ENCODE measurements around the gene TMEM43. TPM values are rescaled to one million over a fixed set of nuclear protein-coding genes. Genes with fewer than 3 reads are reported as not detected.

The TMEM43 gene
- total RNA-seq, 1 experiment from 2014 or later = 36.7 TPM

DNA sequence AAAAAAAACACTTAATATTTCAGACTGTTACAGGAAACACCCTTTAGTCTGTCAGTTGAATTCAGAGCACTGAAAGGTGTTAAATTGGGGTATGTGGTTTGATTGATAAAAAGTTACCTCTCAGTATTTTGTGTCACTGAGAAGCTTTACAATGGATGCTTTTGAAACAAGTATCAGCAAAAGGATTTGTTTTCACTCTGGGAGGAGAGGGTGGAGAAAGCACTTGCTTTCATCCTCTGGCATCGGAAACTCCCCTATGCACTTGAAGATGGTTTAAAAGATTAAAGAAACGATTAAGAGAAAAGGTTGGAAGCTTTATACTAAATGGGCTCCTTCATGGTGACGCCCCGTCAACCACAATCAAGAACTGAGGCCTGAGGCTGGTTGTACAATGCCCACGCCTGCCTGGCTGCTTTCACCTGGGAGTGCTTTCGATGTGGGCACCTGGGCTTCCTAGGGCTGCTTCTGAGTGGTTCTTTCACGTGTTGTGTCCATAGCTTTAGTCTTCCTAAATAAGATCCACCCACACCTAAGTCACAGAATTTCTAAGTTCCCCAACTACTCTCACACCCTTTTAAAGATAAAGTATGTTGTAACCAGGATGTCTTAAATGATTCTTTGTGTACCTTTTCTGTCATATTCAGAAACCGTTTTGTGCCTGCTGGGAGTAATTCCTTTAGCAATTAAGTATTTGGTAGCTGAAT, 17.9 kb downstream of the TMEM43 start:
- H3K27ac Mint-ChIP-seq = peak overlapping the region in 1 of 3 experiments; percentile 17; a peak in 1 of 7 replicates
- H3K18ac ChIP-seq (ENCODE audit: insufficient read length, low read depth, low read length) = no peak overlapping the region
- H3T11ph ChIP-seq (ENCODE audit: low read length) = no peak overlapping the region
- no peak overlapping the region for H2AFZ ChIP-seq (ENCODE audit: low read length)
- no peak overlapping the region for H2AK5ac ChIP-seq (ENCODE audit: insufficient read length, low read length)
- WGBS (ENCODE audit: extremely low coverage, insufficient read length, low lambda C conversion rate) = no CpG with 5 or more reads among the region's 8 CpGs
- H4K5ac ChIP-seq (ENCODE audit: insufficient read length, low read depth, low read length) = no peak overlapping the region
- H4K91ac ChIP-seq (ENCODE audit: insufficient read length, low read depth, low read length) = no peak overlapping the region
- H3K23me2 ChIP-seq (ENCODE audit: insufficient read length, low read depth, low read length, poor library complexity, severe bottlenecking) = peaks cover 2% of the 10 kb centered on the region
- peaks cover under 1% of the 10 kb centered on the region; the same call in 1 of the 2 replicates for H3K4me1 ChIP-seq (ENCODE audit: insufficient read depth, low read length)
- H3K4ac ChIP-seq (ENCODE audit: low read depth, low read length) = no peak overlapping the region
- H3K4me3 Mint-ChIP-seq = no peak overlapping the region
- no peaks in the 10 kb centered on the region; the same call in 1 of the 2 replicates for H3K27me3 Mint-ChIP-seq (ENCODE audit: low read depth)
- H3K4me1 Mint-ChIP-seq = peaks cover 4 to 15% of the 10 kb centered on the region in 2 experiments
- no peak overlapping the region for H4K8ac ChIP-seq (replicated peaks; ENCODE audit: insufficient read length, low read depth, low read length)
- no peak overlapping the region for H3K4me2 ChIP-seq (ENCODE audit: insufficient read depth, insufficient read length, low read length)
- H2BK12ac ChIP-seq (ENCODE audit: insufficient read length, low read depth, low read length) = no peak overlapping the region
- H3K79me1 ChIP-seq (ENCODE audit: insufficient read depth, low read depth, low read length, poor library complexity, severe bottlenecking) = no peaks in the 10 kb centered on the region
- TF ChIP-seq, protein P1, sequence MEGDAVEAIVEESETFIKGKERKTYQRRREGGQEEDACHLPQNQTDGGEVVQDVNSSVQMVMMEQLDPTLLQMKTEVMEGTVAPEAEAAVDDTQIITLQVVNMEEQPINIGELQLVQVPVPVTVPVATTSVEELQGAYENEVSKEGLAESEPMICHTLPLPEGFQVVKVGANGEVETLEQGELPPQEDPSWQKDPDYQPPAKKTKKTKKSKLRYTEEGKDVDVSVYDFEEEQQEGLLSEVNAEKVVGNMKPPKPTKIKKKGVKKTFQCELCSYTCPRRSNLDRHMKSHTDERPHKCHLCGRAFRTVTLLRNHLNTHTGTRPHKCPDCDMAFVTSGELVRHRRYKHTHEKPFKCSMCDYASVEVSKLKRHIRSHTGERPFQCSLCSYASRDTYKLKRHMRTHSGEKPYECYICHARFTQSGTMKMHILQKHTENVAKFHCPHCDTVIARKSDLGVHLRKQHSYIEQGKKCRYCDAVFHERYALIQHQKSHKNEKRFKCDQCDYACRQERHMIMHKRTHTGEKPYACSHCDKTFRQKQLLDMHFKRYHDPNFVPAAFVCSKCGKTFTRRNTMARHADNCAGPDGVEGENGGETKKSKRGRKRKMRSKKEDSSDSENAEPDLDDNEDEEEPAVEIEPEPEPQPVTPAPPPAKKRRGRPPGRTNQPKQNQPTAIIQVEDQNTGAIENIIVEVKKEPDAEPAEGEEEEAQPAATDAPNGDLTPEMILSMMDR (conservative IDR thresholded peaks at IDR 0.05) = no peak
- no peak overlapping the region for H3K27ac ChIP-seq (ENCODE audit: insufficient read length, low read depth, low read length)
- DNase-seq = no peak
- no peaks in the 10 kb centered on the region for H3K27me3 ChIP-seq (ENCODE audit: insufficient read depth, low read length)
- no peak overlapping the region for H3K56ac ChIP-seq (ENCODE audit: insufficient read length, low read depth, low read length)
- no peaks in the 10 kb centered on the region; a peak in 1 of 5 replicates for H3K9me3 Mint-ChIP-seq
- no peak overlapping the region for H3K14ac ChIP-seq (ENCODE audit: insufficient read depth, low read length)
- H2BK5ac ChIP-seq (ENCODE audit: insufficient read length, low read length) = no peak overlapping the region
- H4K20me1 ChIP-seq (ENCODE audit: control insufficient read depth, insufficient read depth, insufficient read length) = peaks cover 2% of the 10 kb centered on the region
- H2BK15ac ChIP-seq (ENCODE audit: low read depth, low read length) = no peak overlapping the region
- no peak overlapping the region for H2BK20ac ChIP-seq (ENCODE audit: low read depth, low read length, poor library complexity, severe bottlenecking)
- H3K79me2 ChIP-seq (ENCODE audit: insufficient read depth, low read length) = no peaks in the 10 kb centered on the region
- H3K23ac ChIP-seq (ENCODE audit: insufficient read length, low read depth, low read length) = no peak overlapping the region
- no peak overlapping the region for H2BK120ac ChIP-seq (ENCODE audit: low read depth, low read length, poor library complexity, severe bottlenecking)
- H3K9me3 ChIP-seq (ENCODE audit: control insufficient read depth, low read depth, low read length) = no peaks in the 10 kb centered on the region
- peaks cover 18 to 74% (median 34%) of the 10 kb centered on the region in 3 experiments for H3K36me3 Mint-ChIP-seq (ENCODE audit: insufficient read depth in 1 of 3, low read depth in 3 of 3)
- H3K9ac ChIP-seq (ENCODE audit: extremely low read depth, insufficient read length, low read length) = no peak overlapping the region
